ENCODE data around the gene LYRM7.
"Not testable (repeated sequence)": the region's sequence is repeated elsewhere in the genome, so short reads cannot be mapped to it uniquely, and the experiment has no call there.

LYRM7 gene

DNA sequence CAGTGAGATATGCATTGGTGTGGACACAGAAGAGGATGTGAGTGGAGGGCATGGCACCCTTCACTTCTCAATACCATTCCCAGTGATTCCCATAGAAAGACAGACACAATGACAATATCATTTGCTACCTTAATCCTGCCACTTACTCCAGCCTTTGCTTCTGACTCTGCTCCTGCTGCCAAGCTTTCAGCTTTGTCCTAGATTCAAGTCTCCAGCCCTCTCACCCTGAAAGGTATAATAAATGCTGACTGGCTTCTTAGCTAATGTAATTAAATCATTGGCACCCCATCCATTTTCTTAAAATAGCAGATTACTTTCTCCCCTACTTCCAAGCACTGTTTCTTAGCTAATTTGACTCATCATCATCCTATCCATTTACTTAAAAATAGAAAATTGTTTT is 52.0 kb downstream of the LYRM7 start:
- DNase-seq, result no peak

DNA sequence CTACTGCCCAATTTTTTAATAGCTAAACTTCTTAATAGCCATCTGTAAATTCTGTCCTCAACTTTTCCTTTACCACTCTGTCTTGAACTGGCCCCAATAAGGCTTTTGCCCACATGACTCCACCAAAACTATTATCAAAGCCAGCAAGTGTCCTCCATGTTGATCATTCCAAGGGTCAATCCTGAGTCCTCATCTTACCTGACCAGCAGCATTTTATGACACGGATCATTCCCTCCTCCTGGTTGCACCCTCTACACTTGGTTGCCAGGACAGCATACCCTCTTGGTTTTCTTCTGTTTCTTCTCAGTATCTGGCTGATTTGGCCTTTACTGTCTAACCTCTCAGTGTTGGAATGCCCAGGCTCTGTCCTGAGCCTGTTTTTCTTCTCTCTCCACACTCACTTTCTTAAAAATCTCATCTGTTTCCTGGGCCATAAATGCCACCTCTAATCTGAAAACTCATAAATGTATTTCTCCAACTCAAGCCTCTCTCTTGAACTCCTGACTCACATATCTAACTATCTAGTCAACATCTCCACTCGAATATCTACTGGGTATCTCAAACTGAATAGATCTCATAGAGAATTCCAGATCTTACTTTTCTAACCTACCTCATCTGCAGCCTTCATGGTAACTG is 53.1 kb downstream of the LYRM7 start:
- no peak for DNase-seq

DNA sequence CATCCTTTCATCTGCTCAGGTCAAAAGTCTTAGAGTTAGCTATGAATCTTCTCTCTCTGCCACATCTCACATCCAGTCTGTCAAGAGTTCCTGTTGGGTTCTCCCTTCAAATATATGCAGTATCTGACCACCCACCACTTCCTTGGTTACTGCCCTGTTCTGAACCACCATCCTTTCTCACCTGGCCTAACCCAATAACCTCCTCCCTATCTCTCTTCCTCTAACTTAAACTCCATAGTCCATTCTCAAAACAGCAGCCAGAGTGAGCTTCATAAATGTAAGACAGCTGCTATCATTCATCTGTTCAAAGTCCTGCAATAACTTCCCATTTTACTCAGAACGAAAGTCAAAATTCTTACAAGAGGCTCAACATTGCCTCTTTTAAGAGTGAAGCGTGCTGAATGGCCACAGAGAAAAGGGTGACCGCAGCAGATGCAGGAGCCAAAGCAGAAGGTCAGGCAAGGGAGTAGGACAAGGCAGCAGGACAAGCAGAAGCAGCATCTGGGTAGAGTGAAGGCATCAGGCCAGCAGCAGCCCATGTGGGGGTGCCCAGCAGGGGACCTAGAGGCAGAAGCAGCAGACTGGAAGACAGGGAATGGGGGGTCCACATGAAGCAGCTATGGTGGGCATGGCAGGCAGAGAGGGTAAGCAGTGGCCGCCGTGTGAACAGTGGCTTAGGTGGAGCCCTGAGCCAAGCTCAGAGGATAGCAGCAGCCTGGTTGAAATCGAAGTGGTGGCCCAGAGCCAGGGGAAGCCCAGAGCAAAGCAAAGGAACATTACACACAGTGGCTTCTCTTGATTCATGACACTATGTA is 53.9 kb downstream of the LYRM7 start:
- DNase-seq, result no peak

DNA sequence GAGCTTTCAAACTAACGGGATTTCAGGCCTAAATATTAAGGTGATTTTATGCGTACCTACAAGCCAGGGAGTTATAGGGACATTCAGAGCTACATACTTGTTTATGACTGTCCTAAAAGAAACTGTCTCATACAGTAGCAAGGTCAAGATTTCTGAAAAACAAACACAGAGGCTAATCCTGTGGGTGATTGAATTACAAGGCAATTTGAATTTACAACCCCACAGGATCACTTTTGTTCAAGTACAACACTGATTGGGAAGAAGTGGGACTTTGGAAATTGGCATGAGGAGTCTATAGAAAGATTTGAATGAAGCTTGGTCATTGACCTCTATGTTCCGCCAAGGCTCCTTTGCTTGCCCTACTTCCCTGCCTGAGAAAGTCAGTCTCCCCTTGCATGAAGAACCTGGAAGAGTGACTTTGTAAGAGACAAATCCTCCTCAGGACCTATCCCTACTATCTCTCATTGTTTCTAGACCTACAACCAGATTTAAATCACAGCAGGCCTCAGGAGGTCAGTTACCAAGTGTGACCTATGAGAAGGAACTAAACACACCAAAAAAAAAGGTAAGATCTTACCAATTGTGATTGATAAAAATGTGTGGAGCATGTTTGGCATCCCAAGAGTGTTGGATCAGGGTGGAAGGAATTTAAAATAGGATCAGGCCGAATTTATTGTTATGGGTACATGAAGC is 54.7 kb downstream of the LYRM7 start:
- DNase-seq, result no peak

DNA sequence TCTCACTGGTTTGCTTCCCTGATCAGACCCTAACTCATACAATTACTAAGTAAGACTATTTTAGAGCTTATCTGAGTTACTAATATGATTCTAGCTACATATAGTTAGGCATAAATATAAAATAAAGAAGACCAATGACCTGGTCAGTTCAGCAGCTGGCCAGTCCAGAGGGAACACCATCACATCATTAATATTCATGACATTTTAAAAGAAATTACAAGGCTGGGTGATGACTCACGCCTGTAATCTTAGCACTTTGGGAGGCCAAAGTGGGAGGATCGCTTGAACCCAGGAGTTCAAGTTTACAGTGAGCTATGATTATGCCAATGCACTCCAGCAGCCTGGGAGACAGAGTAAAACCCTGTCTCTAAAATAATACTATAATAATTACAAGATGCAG is 56.2 kb downstream of the LYRM7 start:
- DNase-seq, result no peak

DNA sequence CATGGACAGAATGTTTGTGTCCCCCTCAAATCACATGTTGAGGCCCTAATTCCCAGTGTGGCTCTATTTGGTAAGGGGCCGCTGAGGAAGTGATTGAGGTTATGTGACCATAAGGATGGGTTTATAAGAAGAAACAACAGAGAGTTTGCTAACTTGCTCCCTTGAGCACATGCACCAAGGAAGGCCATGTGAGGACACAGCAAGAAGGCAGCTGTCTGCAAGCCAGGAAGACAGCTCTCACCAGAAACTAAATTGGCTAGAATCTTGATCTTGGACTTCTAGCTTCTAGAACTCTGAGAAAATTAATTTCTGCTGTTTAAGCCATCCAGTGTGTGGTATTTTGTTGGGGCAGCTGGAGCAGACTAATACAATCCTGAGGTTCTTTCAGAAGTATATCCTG is 57.9 kb downstream of the LYRM7 start:
- no peak for DNase-seq

DNA sequence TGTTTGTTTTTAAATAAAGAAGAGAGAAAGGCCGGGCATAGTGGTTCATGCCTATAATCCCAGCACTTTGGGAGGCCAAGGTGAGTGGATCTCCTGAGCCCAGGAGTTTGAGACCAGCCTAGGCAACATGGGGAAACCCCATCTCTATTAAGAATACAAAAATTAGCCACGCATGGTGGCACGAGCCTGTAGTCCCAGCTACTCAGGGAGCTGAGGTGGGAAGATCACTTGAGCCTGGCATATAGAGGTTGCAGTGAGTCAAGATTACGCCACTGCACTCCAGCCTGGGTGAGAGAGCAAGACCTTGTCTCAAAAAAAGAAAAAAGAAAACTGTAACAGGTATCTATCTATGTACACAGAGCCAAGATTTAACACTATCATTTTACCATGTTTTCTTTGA is 58.9 kb downstream of the LYRM7 start:
- DNase-seq, result no peak

DNA sequence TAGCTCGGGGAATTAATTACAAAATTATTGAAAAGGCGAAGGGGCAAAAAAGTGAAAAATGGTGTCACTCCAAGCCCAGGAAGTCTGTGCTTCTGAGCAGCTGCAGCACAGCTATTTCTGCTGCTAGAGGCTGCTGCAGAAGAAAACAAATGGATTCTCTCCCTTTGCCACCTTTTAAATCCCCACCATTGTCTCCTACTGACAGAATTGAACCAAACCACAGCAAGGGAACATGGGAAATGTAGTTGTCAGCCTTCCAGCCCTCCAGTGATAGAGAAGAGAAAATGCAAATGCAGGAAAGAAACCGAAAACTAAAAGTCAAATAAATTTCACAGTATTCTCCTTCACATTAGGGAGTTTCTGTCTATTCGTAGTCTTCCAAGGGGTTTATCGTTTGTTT is 59.7 kb downstream of the LYRM7 start:
- no peak for DNase-seq

DNA sequence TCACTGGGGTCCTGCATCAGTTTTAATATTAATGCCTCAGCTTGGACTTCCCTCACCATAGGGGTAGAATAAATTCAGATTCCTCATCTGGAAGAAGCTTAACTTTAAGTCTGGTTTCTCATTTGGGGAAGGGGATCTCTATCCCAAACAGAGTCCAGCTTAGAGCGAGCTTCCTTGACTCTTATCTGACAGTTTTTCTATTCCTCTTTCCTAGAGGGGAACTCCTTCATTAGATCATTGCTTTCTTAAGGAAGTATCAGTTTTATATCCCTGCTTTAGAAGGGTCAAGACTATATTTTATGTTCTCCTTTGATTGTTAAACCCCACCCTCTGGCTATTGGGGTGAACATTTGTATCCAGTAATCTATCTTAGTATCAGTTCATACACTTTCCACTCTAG is 68.9 kb downstream of the LYRM7 start:
- no peak for DNase-seq

DNA sequence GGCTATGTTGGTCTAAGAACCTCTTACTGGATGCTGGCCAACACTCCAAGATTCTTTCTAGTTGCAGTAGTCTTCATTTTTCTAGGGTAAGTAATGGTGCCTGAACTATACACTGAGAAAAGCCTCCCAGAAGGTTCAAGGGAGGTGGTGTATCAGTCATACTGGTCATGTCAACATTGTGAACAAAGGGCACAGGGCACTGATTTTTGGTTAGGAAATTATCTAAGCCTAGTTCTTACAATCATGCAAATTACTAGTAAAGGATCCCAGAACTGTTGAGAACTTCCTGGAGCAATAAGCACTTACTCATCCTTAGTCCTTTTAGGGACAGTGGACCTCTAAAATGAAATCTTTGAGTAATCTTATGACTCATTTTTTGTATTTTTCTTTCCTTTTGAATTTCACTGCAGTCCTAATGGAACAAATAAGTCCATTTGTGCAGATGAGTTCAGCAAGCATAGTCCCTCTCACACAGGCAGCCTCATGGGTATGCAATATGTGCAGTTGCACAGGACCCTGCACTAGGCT is 72.0 kb downstream of the LYRM7 start:
- no peak for DNase-seq

DNA sequence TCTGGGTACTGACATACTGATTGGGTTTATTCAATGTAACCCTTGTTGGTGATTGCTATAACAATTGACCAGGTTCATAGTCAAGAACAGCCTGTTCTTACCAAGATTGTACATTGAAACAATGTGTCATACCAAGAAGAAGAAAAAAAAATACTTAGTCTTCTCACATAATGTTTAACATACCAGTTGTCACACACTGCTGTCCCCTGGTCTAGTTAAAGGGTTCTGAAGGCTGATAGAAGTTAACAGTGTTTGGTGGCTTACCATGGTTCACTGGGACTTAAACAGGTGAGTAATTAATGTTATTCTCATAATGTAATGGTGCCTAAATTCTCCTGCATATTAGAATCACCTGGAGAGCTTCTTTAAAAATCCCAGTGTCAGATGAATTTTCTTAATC is 74.6 kb downstream of the LYRM7 start:
- no peak for DNase-seq

DNA sequence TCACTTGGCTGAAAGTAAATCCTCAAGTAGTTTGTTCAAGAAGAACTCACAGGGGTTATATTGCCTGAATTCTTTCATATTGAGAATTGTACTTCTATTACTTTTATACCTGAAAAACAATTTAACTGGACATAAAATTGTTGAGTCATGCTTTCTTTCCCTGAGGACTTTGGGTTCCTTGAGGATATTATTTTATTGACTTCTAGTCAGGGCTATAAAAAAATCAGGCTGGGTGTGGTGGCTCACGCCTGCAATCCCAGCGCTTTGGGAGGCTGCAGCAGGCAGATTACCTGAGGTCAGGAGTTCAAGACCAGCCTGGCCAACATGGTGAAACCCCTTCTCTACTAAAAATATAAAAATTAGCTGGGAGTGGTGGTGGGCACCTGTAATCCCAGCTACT is 75.2 kb downstream of the LYRM7 start:
- no peak for DNase-seq

DNA sequence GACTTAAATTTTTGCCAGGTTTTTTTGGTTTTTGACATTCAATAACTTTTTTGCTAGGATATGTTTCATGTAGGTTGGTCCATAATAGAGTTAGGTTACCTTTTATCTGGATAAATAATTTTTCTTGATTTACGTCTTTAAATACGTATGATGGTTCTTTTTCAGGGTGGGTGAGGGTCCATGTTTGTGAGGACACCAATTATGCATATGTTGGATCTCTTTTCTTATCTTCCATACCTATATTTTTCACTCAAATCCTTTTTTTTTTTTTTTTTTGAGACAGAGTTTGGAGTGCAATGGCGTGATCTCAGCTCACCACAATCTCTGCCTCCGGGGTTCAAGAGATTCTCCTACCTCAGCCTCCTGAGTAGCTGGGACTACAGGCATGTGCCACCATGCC is 75.8 kb downstream of the LYRM7 start:
- no peak for DNase-seq

DNA sequence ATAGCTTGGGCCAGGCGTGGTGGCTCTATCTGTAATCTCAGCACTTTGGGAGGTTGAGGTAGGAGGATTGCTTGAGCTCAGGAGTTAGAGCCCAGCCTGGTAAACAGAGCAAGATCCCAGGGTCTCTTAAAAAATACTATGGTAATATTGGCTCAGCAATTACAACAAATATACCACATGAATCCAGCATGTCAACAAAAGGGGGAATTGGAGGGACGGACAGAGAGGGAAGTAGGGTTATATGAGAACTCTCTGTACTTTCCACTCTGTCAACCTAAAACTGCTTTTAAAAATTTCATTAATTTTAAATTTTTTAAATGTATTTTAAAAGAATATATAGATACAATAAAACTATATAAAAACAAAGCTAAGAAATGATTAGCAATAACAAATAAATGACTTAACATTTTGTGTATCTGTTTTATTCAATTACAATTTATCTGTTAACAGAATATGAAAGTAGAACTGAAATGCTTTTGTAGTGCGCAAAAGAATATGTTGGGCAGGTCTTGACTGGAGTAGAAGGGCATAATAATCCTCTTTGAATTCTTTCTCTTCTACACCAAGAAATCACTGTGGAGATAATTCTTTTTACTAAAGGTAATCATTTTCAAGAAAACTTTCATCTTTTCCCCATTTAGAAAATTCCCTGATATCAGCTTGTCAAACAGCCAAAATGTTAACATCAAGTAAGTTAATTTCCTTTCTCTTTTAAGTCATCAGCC is 80.2 kb downstream of the LYRM7 start:
- no peak for DNase-seq

DNA sequence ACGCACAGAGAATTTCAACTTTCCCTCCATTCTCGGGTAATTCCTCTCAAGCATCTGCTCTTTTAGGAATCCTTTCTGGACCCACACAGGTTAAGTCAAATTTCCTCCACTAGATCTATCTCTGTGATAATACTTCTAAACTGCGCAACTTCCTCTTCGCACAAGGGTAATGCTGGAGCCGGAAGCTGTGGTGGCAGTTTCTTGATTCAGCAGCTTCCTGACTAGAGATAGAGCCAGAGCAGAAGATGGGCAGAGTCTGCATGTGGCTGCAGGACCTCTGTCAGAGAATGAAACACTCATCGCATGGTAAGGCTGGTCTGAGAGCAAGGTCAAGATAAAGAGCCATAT is 82.1 kb downstream of the LYRM7 start:
- DNase-seq, result no peak

DNA sequence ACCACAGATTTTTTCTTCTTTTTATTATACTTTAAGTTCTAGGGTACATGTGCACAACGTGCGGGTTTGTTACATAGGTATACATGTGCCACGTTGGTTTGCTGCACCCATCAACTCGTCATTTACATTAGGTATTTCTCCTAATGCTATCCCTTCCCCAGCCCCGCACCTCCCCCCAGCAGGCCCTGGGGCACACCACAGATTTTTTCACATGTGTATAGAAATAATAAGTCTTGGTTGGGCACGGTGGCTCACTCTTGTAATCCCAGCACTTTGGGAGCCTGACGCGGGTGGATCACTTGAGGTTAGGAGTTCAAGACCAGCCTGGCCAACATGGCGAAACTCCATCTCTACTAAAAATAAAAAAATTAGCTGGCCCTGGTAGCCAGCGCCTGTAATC is 83.3 kb downstream of the LYRM7 start:
- DNase-seq, result not testable (repeated sequence)

DNA sequence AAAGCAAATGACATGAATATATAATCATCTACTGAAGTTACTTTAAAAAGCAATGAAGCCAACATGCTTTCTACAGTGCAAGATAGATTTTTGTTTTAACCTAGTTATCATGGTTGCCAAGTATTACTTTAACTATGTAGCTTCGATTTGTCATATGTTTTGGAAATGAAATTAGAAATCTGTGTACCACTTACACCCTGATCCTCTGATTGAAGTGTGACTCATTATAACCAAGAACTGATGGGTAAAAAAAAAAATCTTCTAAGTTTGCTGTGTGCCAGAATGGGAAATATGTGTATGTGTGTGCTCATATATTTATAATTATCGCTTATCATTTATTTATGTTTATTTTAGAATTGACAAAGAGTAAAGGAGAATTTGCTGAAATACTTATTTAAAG is 84.0 kb downstream of the LYRM7 start:
- DNase-seq, result no peak

Measured in eye (tissue), 1 donor.